Measurements from ENCODE around the gene TOP3A.

TOP3A gene

GRCh38 chr17:18280249-18280648, 34.5 kb downstream of the TOP3A start:
- DNase-seq: no peak

- no peak for DNase-seq
These were observed 35.9 kb downstream of the TOP3A start for GRCh38 chr17:18278867-18279266.

GRCh38 chr17:18277076-18277475, 37.7 kb downstream of the TOP3A start:
- no peak for DNase-seq

GRCh38 chr17:18270046-18270931, 44.5 kb downstream of the TOP3A start:
- DNase-seq: no peak

GRCh38 chr17:18267927-18268711, 46.7 kb downstream of the TOP3A start:
- DNase-seq: no peak

GRCh38 chr17:18267366-18267765, 47.4 kb downstream of the TOP3A start:
- DNase-seq: no peak

GRCh38 chr17:18263885-18264682, 50.7 kb downstream of the TOP3A start:
- DNase-seq: no peak

GRCh38 chr17:18262641-18263040, 52.2 kb downstream of the TOP3A start:
- no peak for DNase-seq

GRCh38 chr17:18262111-18262510, 52.7 kb downstream of the TOP3A start:
- no peak for DNase-seq

GRCh38 chr17:18261659-18262058, 53.1 kb downstream of the TOP3A start:
- DNase-seq: no peak

GRCh38 chr17:18261146-18261515, 53.7 kb downstream of the TOP3A start:
- no peak for DNase-seq

GRCh38 chr17:18260332-18261145, 54.3 kb downstream of the TOP3A start, which contains the start of gene MIEF2:
MIEF2 (plus strand) TSS chr17:18260662; CDS start chr17:18262721, 2,059 bp downstream.
- peak; percentile 67 to 71 for DNase-seq

GRCh38 chr17:18259621-18260331, 55.0 kb downstream of the TOP3A start:
- DNase-seq: no peak

GRCh38 chr17:18258356-18259038, 56.3 kb downstream of the TOP3A start, which contains the start of gene FLII:
FLII (minus strand) TSS chr17:18258738; CDS start chr17:18258690, 48 bp downstream.
- peak in 1 of 2 experiments; percentile 3 for DNase-seq

GRCh38 chr17:18257982-18258355, 56.8 kb downstream of the TOP3A start:
- peak; percentile 17 to 21 for DNase-seq

- peak in 1 of 2 experiments; percentile 14 for DNase-seq
These were observed 57.4 kb downstream of the TOP3A start for GRCh38 chr17:18257268-18257981.

GRCh38 chr17:18256776-18257175, 58.0 kb downstream of the TOP3A start:
- DNase-seq: no peak

GRCh38 chr17:18256351-18256750, 58.4 kb downstream of the TOP3A start:
- DNase-seq: no peak

GRCh38 chr17:18254888-18255649, 59.7 kb downstream of the TOP3A start:
- no peak for DNase-seq

All from AML-193 (cell line).